GM21529 (cell line): Measurements from ENCODE around the gene ABO.
"Not testable (repeated sequence)": the region's sequence is repeated elsewhere in the genome, so short reads cannot be mapped to it uniquely, and the experiment has no call there.

ENCODE experiments used
- ATAC-seq: cut with Tn5 transposase; IDR thresholded peaks from one replicate; pipeline ENCODE4 v1.9.1; 2021; ENCODE audit not compliant: unreplicated experiment

The ABO gene

DNA sequence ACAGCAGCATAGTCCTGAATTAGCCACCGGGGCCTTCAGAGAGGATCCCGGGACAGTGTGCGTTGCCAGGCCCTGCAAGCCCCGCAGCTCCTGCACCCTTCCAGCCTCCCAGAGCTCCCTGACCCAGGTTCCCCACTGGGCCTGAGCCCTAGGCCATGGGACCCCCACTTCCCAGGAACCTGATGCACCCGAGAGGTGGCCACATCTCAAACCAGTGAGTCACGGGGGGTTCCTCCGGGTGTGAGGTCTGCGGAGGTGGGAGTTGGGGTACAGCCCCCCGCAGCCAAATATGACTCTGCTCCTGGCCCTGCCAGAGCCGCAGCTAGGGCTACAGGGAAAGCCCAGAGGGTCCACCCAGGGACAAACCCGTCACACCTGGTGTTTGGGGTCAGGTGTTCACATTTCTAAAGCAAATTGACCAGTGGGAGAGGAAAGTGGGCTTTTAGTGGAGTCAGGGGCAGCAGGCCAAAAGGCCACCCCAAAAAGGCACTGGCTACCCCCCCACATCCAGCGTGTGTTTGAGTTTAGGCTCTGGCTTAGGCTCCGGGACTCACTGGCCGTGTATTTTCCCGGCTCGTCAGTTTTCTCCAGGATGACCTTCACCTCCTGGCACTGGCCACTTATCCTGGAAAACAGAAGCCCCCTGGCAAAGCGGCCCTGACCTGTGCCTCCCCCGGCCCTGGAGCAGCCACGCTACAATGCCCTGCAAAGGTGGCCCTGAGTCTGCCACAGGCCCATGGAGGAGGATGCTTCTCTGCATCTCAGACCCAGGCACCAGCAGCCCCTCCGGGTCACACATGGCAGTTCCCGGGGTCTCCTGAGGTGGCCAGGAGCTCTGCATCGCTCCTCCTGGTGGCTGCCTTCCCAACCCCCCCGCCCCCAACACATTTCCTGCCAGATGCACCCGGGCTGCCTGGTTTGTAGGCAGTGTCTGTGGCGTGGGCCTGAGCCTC is 48.5 kb downstream of the ABO start:
- ATAC-seq = no peak

DNA sequence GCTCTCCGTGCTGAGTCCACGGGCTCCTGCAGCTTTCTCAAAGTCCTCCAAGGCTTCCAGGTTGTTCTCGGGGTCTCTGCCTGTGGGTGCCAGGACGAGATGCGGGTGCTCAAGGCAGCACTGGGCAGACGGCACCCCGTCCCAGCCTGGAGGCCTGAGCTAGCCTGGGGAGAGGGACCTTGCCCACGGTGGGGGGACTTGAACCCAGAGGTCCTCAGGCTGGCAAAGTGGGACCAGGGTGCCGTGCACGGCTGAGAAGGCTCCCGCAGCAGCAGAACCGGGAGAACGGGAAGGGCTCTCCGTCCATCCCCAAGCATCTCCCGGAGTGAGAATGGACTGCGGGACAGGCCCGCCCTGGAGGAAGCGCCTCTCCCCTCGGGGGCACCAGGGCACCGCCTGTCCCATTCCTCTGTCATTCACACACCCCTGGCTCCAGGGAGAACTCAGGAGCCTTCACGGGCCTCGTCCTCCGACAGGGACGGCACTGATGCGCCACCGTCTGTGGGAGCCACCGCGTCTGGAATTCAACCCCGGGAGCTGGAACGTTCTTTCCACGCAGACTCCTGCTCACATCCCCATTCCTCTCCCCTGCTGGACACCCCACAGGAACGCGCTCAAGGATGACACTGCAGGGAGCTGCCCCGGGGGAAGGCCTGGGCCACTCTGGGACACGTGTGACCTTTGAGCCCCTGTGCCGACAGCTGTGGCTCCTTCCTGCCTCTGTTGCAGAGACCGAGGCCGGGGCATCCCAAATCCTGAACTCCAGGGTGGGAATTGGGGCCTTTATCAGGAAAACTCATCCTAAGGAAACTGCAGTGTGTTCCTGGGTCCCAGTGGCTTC is 49.6 kb downstream of the ABO start:
- no peak for ATAC-seq

DNA sequence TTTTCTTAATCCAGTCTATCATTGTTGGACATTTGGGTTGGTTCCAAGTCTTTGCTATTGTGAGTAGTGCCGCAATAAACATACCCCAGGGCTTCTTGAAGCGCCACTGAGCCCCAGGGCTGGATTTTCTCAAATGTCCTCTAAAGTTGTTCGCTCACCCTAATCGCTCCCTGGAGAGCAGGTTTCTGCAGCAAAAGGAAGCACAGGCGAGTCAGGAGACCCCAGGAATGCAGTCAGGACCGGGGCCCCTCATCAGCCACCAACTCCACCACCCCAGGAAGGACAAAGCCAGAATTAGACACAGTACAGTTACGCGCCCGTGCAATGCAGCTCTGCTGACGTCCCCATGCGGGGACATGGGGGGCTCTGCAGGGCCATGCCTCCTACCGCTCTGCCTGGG is 50.2 kb downstream of the ABO start:
- ATAC-seq = no peak

DNA sequence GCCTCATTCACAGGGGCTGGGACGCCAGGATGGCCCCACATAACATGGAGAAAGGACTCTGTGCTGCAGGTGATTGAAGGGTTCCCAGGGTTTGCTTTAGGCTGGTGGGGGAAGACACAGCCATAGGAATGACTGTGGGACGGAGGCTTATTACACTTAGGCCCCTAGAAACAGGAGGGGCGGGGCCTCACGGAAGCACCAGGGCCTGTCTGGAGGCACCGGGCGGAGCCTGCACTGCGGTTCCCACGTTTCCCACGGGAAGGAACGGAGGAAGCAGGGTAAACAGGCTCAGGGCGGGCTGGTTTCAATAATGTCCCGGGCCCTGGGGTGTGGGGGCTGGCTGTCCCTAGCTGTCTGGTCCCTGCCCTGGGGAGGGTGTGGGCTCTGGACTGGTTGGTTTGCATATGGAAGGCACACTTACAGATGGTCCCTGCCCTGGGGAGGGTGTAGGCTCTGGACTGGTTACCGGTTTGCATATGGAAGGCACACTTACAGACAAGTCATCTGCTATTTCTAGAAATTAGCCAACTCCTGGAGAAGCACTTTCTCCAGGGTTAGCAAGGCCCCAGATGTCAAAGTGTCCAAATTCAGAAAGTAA is 51.7 kb downstream of the ABO start:
- ATAC-seq = not testable (repeated sequence)

DNA sequence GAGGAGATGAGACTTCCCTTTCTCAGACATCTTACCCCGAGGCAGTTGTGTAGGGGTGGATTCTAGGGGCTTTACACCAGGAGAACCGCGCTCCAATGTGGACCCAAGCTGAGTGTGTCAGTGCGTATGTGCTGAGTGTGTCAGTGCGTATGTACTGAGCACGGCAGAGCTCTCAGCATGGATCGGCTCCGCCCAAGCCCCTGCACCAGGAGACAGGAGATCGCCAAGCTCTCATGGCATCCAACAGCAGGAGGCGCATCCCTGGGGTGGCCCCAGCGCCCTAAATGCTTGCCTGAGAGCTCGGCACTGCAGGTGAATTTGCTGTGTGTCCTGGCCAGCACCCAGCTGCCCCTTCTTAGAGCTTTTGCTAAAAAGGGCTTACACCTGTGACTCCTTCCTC is 53.0 kb downstream of the ABO start:
- ATAC-seq = not testable (repeated sequence)

DNA sequence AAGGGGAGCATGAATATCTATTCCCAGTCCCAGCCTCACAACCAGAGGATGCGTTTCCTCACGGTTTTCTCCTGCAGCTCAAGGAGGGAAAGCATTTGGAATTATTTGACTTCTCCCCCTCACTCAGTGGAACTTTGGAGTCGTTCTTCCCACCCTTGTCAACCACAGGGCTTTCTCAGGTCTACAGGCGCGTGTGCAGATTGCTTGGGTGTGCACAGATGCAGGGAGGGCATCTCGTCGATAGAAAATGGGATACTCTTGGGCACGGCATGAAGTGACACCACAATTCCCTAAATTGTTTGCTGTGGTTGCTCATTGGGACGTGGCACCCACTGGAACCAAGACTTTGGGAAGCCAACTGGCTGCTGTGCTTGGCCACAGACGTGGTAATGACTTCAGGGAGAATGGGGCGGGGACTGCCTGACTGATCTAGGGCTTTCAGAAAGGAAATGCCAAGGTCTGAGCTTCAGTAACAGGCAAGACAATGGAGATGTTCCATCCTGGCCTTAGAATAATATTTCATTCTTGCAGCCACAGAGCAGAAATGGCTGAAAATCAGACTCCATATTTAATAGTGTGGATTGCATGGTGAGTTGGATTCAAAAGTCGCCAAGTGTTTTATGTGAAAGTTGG is 53.7 kb downstream of the ABO start:
- no peak for ATAC-seq

DNA sequence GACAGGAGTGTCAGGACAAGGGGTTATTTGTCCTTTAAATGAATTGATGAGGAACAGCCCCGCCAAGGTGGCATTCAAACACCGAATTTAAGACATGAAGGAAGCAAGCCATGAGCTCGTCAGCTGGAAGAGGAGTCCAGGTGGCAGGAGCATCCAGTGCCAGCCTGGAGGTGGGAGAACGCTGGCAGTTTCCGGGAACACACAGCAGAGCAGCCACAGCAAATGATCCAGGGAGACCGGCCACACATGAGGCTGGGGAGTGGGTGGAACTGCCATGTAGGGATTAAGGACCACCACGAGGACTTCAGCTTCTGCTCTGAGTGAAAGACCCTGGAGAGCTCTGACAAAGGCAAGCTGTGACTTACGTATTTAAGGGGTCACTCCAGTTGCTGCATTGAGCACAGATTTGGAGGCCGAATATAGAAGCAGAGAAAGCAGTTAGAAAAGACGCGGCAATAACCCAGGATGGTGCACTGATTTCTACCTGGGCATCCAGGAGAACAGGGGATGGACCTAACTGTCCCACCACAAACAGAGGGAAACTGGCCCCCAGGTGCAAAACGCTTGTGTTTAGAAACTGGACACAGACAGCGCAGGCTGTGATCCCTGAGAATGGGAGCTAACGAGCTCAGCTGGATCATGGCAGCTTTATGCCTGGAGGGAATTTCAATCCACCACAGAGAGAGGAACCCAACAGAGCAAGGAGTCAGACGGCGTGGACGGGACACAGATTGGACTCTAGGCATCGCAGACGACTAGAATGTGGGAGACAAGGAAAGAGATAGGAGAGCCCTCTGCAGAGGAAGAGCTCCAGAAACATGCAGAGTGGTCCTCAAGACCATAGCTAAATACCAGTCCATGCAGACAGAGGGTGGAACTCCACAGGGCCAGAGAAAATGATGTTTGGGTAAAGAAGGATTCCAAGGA is 56.7 kb downstream of the ABO start:
- not testable (repeated sequence) for ATAC-seq

DNA sequence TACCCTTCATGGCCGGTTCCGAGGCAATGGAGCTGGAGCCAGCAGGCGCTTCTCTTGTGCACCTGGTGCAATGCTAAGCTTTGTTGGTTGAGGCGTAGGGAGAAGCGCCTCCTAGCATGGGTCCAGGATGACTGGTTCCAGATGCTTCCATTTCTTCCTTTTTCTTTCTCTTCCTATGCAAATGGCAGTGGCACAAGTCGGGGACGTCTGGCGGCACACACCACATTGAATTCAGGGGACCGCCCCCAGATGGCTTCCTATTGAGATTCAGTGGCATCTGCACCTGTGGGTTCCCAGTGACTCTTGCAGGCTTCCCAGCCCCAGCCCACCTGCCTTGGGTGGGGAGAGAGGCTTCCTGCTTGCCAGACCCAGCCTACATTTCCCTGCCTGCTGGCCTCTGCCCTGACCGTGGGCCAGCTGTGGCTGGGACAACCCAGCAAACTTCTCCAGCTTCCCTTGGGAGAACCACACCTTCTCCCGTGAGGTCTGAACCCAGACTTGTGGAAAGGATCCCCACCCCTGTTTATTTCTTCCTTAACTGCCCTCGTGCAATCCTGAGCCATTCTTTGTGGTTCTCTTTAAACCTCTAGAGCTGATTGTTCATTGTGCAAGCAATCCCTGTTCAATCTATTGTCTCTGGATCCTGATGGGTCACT is 57.5 kb downstream of the ABO start:
- ATAC-seq = not testable (repeated sequence)

DNA sequence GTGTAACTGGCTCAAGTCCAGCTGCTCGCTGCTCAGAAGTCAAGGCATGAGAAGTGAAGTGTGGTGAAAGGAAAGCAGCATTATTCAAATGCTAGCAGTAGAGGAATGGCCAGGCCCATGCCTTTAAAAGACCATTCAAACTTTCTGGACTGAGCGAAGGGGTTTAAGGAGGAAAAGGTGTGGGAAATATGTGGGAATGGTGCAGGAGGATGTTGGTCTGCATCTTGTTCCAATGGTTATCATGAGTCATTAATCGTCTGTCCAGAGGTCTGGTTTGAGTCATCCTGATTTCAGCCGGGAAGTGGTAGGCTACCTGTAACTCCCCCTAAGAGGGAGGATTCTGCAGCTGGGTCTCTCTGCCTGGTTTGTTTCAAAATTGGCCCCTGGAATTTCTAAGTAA is 60.7 kb downstream of the ABO start:
- not testable (repeated sequence) for ATAC-seq

DNA sequence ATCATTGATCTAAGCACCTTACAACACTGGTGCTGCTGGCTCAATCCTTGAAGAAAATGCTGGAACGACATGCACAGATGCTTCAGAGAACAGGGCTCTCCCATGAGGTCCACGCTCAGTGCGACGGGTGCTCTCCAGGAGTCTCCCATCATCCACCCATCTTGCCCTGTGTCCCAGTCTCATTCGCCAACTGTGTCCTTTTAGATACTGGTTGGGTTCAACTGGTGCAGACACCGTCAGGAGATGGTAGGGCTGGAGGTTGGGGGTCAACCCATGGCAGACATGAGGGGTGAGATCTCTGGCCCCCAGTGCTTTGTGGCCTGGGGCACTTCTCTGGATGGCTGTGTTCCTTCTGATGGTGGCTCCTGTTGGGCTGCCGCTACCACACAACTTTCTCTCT is 64.4 kb downstream of the ABO start:
- ATAC-seq = no peak

DNA sequence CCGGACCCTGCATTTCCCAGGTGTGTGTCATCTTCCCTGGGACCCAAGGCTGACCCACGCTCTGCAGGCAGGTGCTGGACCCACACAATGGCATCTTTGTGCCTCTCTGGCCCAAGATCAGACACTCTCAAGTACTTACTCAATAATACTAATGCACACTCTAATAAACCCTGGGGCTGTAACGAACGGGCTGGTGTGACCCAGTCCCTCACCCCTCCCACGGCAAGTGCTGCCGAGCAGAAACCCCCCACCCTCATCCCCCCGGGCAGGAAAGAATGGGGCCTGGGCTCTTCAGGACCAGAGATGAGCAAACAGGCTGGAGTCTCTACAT is 64.8 kb downstream of the ABO start:
- no peak for ATAC-seq

DNA sequence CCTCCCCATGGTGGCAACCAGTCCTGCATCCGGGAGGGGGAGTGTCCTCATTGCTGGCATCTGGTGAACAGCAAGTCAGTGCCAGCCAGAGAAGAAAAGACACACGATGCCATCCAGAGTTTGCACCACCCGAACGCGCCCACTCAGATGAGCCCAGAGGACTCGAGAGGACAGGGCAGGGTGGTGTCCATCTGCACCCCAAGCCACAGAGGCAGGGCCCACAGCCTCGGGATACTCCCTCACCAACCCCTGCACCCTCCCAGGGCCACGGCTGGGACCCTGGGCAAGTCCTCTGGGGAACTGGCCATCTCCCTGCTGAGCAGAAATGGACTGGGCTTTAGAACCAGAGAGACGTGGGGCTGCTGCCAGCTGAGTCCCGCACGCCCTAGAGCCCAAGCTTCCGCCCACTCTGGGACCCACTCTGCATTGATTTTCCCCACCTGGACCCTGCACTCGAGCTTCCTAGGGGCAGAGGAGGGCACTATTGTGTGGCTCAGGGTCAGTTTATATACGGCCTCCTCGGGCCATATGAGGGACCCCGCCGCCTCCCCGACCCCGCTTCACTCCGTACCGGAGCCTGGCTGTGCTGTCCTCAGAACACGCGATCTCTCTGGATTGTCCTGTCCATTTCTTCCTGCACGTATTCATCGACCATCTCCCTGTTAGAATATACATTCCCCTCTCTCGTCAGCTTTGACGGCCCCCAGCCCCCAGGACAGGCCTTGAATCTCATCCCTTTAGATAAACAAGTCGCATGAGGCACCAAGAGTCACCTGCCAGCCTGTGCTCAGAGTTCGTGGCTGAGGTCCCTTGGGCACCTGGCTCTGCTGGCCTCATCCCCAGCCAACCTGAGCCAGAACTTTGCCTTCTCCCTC is 65.4 kb downstream of the ABO start:
- not testable (repeated sequence) for ATAC-seq

DNA sequence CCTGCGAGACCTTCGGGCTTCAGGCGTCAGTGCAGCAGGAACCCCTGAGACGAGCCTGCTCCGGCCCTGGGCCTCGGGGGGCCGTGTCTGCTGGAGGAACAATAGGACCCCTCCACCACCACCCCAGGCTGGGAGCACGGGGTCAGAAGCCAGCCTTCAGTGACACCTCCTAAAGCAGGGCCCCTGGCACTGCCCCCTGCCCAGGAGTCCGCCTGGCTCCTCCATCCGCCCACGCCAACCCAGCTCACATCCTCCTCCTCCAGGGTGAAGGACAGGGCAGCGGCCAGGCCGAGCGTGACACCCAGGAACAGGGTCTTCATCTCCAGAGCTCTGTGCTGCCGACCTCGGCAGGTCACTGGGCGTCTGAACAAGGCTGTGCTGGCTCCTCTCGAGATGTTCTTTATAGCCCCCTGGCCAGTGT is 66.1 kb downstream of the ABO start, which contains the start of gene OBP2B:
Gene OBP2B (minus strand): TSS at position 371 of the 421 bp plus-strand sequence. CDS start 51 bp downstream, at position 320.
- not testable (repeated sequence) for ATAC-seq

DNA sequence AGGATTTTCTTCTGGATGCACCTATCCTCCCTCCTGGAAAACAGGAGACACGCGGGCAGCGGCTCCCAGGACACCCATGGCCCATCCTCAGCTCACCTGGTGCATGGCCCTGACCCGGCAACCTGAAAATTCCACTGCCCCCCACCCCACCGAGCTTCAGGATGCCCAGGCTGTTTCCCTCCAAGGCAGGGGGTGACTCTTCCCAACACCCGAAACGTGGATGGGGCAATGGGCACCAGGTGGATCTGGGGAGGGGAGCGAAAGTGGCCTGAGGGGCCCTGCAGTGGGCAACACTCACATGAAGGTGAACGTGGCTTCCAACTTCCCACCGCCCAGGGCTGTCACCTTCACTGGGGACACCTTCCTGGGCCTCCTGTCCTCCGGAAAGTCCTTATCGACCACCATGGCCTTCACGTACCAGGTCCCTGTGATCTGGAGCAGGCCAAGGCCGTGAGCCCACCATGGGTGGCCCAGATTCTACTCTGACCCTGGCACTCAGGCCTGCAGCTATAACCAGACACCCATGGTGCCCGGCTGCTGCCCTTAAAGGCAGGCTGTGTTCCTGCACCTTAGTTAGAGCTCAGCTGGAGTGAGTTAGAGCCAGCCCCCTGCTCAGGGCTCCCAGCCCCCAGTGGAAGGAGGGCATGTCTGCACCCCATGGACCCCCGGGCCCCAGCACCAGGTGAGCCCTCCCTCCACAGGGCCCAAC is 66.7 kb downstream of the ABO start:
- not testable (repeated sequence) for ATAC-seq

DNA sequence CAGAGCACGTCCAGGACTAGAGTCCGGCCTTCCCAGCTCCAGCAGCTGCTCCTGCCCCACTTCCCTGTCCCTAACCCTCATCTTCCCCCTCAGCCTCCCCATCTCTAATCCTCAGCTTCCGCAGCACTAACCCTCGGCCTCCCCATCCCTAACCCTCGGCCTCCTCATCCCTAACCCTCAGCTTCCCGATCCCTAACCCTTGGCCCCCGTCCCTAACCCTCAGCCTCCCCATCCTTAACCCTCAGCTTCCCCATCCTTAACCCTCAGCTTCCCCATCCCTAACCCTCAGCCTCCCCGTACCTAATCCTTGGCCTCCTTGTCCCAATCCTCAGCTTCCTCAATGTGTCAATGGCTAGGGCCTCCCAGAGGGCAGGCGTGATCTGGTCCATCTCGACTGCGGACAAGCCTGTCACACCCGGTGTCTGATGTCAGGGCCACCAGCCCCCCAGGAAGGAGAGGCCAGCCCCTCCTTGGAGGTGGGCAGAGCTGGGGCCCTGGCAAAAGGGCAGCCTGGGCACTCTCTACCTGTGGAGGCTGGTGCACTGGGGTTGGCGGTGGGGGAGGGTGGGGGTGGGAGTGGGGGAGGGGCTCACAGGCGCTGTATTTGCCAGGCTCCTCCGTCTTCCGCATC is 67.3 kb downstream of the ABO start:
- no peak for ATAC-seq

DNA sequence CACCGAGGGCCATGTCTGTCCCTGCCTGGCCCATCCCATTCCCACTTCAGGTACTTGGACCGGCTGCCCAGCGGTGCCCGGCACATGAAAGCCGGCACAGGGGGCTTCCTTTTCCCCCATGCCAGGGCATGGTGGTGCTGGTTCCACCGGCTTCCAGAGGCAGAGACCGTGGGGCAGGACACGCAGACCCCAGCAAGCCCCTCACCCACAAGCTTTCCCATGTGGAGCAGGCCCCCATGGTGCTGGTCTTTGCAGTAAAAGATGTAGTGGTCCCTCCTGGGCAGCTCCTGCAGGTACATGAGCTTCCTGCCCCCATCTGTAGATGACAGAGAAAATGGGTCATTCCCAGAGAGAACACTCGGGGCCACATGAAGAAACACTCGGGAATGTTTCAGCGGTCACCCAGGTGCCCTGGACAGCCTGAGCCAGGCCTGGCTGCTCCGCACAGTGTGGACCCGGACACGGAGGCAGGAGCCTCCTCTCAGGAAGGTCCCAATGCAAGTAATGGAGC is 67.9 kb downstream of the ABO start:
- ATAC-seq = no peak
